GM18508 (cell line): ENCODE data around the gene TMEM220.

Source experiments
- ATAC-seq: cut with Tn5 transposase; IDR thresholded peaks from one replicate; pipeline ENCODE4 v1.9.1; 2021; ENCODE audit warnings: moderate number of reproducible peaks; ENCODE audit not compliant: insufficient read depth, unreplicated experiment

TMEM220 gene

GRCh38 chr17:10729334-10730193 lies at the start of gene TMEM220:
Gene TMEM220 (minus strand): TSS chr17:10730023. CDS start chr17:10729851, 172 bp downstream.
- no peak for ATAC-seq

- ATAC-seq = no peak
Observed at GRCh38 chr17:10779609-10780008, 49.8 kb upstream of the TMEM220 start.

GRCh38 chr17:10777890-10778289 lies 48.1 kb upstream of the TMEM220 start:
- no peak for ATAC-seq

- no peak for ATAC-seq
Observed at GRCh38 chr17:10777131-10777807, 47.4 kb upstream of the TMEM220 start.

- no peak for ATAC-seq
Observed at GRCh38 chr17:10776381-10776780, 46.6 kb upstream of the TMEM220 start.

- ATAC-seq = no peak
Observed at GRCh38 chr17:10775740-10776356, 46.0 kb upstream of the TMEM220 start.

- no peak for ATAC-seq
Observed at GRCh38 chr17:10775058-10775457, 45.2 kb upstream of the TMEM220 start.

GRCh38 chr17:10773391-10773790 lies 43.6 kb upstream of the TMEM220 start:
- ATAC-seq = no peak

- ATAC-seq = no peak
Observed at GRCh38 chr17:10772425-10773380, 42.9 kb upstream of the TMEM220 start.

- no peak for ATAC-seq
Observed at GRCh38 chr17:10771148-10771547, 41.3 kb upstream of the TMEM220 start.

- no peak for ATAC-seq
Observed at GRCh38 chr17:10769840-10770239, 40.0 kb upstream of the TMEM220 start.

GRCh38 chr17:10768750-10769251 lies 39.0 kb upstream of the TMEM220 start:
- ATAC-seq = no peak

- no peak for ATAC-seq
Observed at GRCh38 chr17:10767232-10767631, 37.4 kb upstream of the TMEM220 start.

- no peak for ATAC-seq
Observed at GRCh38 chr17:10762037-10762436, 32.2 kb upstream of the TMEM220 start.

GRCh38 chr17:10761281-10761680 lies 31.5 kb upstream of the TMEM220 start:
- no peak for ATAC-seq

GRCh38 chr17:10758062-10758461 lies 28.2 kb upstream of the TMEM220 start:
- no peak for ATAC-seq

GRCh38 chr17:10757647-10758046 lies 27.8 kb upstream of the TMEM220 start:
- no peak for ATAC-seq

- ATAC-seq = no peak
Observed at GRCh38 chr17:10757067-10757466, 27.2 kb upstream of the TMEM220 start.

GRCh38 chr17:10756619-10757018 lies 26.8 kb upstream of the TMEM220 start:
- no peak for ATAC-seq

- no peak for ATAC-seq
Observed at GRCh38 chr17:10756185-10756584, 26.4 kb upstream of the TMEM220 start.
